Gastroesophageal sphincter (tissue), 3 donors: Measurements from ENCODE around the gene HOXA11.
A peak's percentile ranks its signal among the peaks of the same experiment; 100 is the strongest.

Experiments
- POLR2A ChIP-seq, 2 donors: fragments of 450-650 bp; IDR thresholded peaks; one replicate each; pipeline ENCODE4 v1.6.1; 2017; ENCODE audit warnings: antibody characterized with exemption in 2 of 2, mild to moderate bottlenecking in 2 of 2, moderate library complexity in 1 of 2
- POLR2AphosphoS5 ChIP-seq: sonication (generic); formaldehyde crosslinking; IDR thresholded peaks from one replicate; pipeline ENCODE4 v1.6.1; 2017; ENCODE audit warnings: antibody characterized with exemption
- TF ChIP-seq, protein P1 (sequence below), 4 experiments: fragments of 200-600 bp in 2 of 4; fragments of 450-650 bp in 2 of 4; sonication (generic) in 1 of 4; IDR thresholded peaks; one replicate each; pipeline ENCODE4 v1.5.1; 2017 to 2019; ENCODE audit warnings: antibody characterized with exemption in 4 of 4, mild to moderate bottlenecking in 2 of 4, moderate library complexity in 2 of 4

GRCh38 chr7:27196287-27196767, 11.3 kb upstream of the HOXA11 start:
- TF ChIP-seq POLR2A (IDR thresholded peaks at IDR 0.05): no peak
- TF ChIP-seq, protein P1, sequence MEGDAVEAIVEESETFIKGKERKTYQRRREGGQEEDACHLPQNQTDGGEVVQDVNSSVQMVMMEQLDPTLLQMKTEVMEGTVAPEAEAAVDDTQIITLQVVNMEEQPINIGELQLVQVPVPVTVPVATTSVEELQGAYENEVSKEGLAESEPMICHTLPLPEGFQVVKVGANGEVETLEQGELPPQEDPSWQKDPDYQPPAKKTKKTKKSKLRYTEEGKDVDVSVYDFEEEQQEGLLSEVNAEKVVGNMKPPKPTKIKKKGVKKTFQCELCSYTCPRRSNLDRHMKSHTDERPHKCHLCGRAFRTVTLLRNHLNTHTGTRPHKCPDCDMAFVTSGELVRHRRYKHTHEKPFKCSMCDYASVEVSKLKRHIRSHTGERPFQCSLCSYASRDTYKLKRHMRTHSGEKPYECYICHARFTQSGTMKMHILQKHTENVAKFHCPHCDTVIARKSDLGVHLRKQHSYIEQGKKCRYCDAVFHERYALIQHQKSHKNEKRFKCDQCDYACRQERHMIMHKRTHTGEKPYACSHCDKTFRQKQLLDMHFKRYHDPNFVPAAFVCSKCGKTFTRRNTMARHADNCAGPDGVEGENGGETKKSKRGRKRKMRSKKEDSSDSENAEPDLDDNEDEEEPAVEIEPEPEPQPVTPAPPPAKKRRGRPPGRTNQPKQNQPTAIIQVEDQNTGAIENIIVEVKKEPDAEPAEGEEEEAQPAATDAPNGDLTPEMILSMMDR (IDR thresholded peaks at IDR 0.05): peak in 3 of 4 experiments; percentile 59 to 68 (median 66)
- TF ChIP-seq POLR2AphosphoS5: peak; percentile 8
